GM19043 (cell line): Measurements from ENCODE around the gene AGBL1.

Experiments
- ATAC-seq: cut with Tn5 transposase; IDR thresholded peaks from one replicate; pipeline ENCODE4 v1.9.1; 2021; ENCODE audit warnings: low read depth; ENCODE audit not compliant: unreplicated experiment

Gene AGBL1

GRCh38 chr15:86894269-86894668 is 814.6 kb downstream of the AGBL1 start:
- no peak for ATAC-seq

- no peak for ATAC-seq
Observed at GRCh38 chr15:86903642-86904421, 824.2 kb downstream of the AGBL1 start.

GRCh38 chr15:86905625-86906256 is 826.1 kb downstream of the AGBL1 start:
- no peak for ATAC-seq

DNA sequence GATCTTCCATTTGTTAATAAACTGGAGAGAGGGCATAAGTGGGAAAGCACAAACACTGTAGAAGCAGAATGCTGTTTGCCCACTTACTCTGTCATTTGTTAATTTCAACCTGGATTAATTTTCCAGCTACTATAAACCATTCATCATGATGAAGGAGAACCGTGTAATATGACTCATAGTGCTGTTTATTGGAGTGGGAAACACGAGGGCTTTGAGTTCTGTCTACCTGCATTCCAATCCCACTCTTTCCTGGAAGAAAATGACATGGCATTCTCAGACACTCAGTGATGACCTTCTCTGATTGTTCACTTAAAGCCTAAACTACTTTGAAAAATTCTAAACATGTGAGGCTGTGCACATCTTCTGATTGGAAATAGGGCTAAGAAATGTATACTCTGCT is 826.7 kb downstream of the AGBL1 start:
- ATAC-seq: no peak

DNA sequence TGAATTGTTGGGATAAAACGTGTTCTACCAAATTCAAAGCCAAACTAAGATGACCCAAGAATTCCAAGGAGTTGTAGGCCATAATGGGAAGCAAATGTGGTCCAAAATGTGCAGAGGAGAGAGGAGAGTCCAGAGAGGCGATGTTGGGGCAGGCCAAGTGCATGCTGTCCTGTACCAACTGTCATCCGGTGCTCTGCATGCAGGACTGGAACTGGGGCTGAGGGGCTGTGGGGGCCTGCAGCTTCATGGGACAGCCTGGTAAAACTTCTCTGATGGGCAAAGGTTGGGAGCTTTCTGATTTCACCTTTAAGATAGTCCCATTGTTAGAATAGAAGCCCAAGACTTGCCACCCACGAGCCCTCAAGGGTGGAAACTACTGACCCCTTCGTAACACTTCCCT is 831.4 kb downstream of the AGBL1 start:
- no peak for ATAC-seq

DNA sequence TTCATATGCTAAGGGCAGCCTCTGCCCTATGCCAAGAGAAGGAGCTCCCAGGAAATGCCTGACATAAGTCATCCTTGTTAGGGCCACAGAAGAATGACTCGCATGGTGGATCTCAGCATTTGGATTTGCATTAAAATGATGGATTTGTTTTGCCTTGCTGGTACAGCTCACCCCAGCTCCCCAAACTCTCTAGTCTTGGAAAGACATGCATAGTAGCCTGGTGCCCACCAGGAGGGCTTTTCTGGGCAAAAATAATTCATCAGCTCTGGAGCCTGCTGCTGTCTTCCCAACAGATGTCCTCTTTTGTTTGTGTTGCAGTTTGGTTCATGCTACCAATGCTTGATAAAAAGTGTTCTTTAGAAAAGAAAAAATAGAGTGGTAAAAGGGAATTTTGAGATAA is 833.0 kb downstream of the AGBL1 start:
- no peak for ATAC-seq

GRCh38 chr15:86915811-86916331 is 836.2 kb downstream of the AGBL1 start:
- no peak for ATAC-seq

- ATAC-seq: no peak
Observed at GRCh38 chr15:86916671-86917360, 837.1 kb downstream of the AGBL1 start.

GRCh38 chr15:86917361-86917671 is 837.6 kb downstream of the AGBL1 start:
- no peak for ATAC-seq

DNA sequence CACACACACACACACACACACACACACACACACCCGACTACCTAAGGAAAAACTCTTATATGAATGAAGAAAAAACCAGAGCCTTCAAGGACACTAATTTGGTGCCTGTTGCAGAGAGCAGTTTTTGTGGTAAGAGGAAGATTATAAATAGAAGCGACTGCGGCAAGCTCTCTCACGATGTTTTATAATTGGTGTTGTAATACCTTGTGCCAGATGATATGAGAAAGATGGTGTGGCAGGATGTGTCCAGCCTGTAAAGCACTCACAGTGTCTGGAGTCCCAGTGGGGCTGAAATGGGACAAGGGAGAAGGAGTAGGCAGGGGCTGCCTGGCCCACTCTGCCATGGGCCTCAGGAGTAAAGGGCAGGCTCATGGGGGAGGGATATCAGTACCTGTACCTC is 839.9 kb downstream of the AGBL1 start:
- ATAC-seq: no peak

DNA sequence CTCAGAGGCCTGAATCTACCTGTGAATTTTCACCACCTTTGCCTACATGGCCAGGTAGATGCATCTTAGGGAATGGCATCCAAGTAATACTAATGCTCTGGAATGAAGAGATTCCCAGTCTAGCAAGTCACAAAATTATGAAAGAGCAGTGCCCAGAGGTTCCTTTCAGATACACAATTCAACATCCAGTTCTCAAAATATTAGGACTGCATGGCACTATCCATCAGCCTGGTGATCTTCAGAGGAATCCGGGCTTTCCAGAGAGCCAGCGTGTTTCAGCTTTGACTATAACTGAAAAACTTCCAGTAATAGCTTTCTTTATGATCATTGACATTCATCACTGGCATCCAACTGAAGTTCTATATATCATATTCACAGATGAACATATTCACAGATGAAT is 849.8 kb downstream of the AGBL1 start:
- no peak for ATAC-seq

GRCh38 chr15:86932456-86932855 is 852.8 kb downstream of the AGBL1 start:
- ATAC-seq: no peak

DNA sequence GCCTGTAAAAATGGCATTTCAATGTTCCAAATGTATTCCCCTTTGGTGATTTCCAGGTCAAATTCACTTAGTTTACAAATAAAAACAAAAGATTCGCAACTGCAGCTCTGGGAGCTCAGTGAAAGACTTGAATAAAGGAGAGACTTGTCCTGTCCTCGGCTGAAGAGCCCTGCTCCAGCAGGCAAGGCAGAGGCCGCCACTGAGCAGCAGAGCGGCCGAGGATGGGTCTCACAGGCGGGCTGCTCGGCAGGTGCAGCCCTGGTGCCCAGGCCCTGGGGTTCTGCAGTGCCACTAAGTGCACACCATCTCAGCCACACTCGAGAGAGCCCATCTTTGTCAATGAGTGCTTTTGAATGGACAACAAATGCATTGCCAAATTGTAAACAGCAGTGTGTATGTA is 856.2 kb downstream of the AGBL1 start:
- no peak for ATAC-seq

- ATAC-seq: no peak
Observed at GRCh38 chr15:86942285-86942684, 862.6 kb downstream of the AGBL1 start.

GRCh38 chr15:86948719-86949118 is 869.0 kb downstream of the AGBL1 start:
- no peak for ATAC-seq

DNA sequence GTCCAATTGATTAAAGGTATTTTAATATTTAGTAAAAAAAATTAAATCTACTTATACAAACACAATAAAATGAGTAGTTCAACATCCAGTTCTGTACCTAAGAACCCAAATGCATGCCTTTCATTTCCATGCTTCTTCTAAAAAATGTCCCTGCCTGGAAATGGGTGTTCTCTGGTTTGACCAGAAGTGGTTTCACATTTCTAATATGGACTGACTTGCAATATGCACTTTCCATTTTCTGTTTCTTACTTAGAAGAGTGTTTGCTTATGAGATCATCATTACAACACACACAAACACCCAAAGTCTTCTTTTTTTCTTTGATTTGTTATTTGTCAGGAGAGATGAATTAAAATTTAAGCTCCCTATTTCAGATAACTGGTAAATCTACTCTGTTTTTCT is 879.6 kb downstream of the AGBL1 start:
- ATAC-seq: no peak

DNA sequence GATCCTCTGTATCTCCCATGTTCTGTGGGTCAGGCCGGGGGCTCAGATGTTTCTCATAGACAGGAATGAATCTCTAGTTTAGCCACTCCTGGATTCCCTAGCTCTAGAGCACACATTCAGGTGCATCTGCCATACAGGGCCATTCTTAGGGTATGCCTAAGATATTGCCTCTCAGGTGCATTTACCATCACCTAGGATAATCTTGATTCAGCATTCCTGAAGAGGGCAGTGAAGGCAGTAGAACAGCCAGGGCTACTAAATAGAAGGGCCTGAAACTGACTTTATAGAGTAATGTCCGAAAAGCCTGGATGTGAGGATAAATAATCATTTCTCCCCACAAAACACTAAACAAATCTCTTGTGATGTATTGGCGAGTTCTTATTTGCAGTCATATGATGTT is 882.0 kb downstream of the AGBL1 start:
- no peak for ATAC-seq

DNA sequence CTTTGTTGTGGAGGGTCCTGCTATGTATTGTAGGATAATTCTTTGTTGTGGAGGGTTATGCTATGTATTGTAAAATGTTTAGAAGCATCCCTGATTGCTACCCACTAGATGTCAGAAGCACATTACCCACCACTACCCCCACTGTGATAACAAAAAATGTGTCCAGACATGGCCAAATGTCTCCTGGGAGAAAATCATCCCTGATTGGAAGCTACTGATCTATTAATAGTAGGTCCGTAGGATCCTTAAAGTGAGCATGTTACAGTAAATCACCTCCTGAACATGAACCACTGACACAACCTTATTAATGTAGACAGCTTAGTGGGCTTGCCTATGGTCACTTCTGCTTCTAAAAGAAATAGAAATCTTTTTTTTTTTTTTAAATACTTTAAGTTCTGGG is 884.6 kb downstream of the AGBL1 start:
- ATAC-seq: no peak

DNA sequence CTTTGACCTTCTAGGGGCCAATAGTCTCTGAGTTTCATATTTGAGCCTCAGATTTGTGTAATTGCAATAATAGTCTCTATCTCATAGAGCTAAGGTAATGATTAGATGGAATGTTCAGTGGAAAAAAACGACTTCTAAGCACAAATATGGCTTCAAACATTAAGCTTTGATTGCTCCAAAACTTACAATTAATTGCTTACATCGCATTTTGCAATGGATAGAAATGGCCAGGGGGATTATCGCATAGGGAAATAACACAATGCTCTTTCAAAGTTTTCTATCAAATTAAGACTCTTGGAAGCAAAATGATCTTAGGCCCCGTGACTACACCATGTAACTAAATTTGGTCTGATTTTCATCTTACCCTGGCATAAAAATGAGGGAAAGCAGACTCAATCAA is 888.6 kb downstream of the AGBL1 start:
- no peak for ATAC-seq

DNA sequence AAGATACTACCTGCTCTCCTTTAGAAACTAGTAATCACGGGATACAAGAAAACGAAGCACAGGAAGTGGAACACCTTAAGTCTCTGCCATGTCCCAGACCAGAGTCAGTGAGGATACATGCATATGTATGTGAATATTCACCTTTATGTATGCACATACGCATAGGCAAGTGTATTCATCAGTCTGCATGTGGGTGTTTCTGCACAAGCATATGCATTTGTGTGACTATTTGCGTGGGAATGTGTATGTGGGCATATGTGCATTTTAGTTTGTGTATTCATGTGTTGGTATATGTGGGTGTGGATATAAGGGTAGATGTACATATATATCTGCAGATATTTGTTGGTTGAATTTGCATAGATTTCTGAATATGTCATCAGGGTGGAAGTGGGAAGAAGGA is 889.7 kb downstream of the AGBL1 start:
- ATAC-seq: no peak

GRCh38 chr15:86973284-86973844 is 893.7 kb downstream of the AGBL1 start:
- no peak for ATAC-seq
